T47D (cell line): ENCODE results near the gene PRKCH.
A peak's percentile ranks its signal among the peaks of the same experiment; 100 is the strongest.

Experiments used
- DNase-seq, 2 experiments: peaks; one replicate each; pipeline versions ENCODE4 v3.0.0 to v3.0.0-alpha.2; 2011 to 2012; ENCODE audit warnings: low read depth in 1 of 2, low spot score in 1 of 2
- JUND ChIP-seq: IDR thresholded peaks from 2 replicates; pipeline ENCODE4 v1.6.1; 2012; ENCODE audit warnings: low read depth
- in situ Hi-C: cut with HindIII; loops from 2 replicates; pipeline ENCODE4 v1.10.0; 2016; ENCODE audit warnings: low sequenced_read_pairs, low pct_unique_long_range_greater_than_20kb

PRKCH gene

GRCh38 chr14:61468063-61468825, 146.9 kb downstream of the PRKCH start:
- TF ChIP-seq JUND: no peak
- no peak for DNase-seq
- in situ Hi-C loops: no loop called here

- no peak for TF ChIP-seq JUND
- DNase-seq: no peak
- in situ Hi-C loops: no loop called here
Measured at GRCh38 chr14:61469781-61470180, 148.4 kb downstream of the PRKCH start.

- no peak for TF ChIP-seq JUND
- DNase-seq: peak in 1 of 2 experiments; percentile 52
- in situ Hi-C loops: no loop called here
Measured at GRCh38 chr14:61470261-61470960, 149.0 kb downstream of the PRKCH start.

GRCh38 chr14:61470961-61471293, 149.5 kb downstream of the PRKCH start:
- no peak for DNase-seq
- in situ Hi-C loops: no loop called here
- no peak for TF ChIP-seq JUND

- DNase-seq: no peak
- no peak for TF ChIP-seq JUND
- in situ Hi-C loops: no loop called here
Measured at GRCh38 chr14:61471297-61472005, 150.1 kb downstream of the PRKCH start.

GRCh38 chr14:61472011-61472672, 150.8 kb downstream of the PRKCH start:
- in situ Hi-C loops: no loop called here
- peak in 1 of 2 experiments; percentile 81 for DNase-seq
- no peak for TF ChIP-seq JUND

- TF ChIP-seq JUND: no peak
- in situ Hi-C loops: no loop called here
- no peak for DNase-seq
Measured at GRCh38 chr14:61472801-61473376, 151.5 kb downstream of the PRKCH start.

GRCh38 chr14:61474015-61474414, 152.6 kb downstream of the PRKCH start:
- DNase-seq: no peak
- TF ChIP-seq JUND: no peak
- in situ Hi-C loops: no loop called here

GRCh38 chr14:61474701-61475100, 153.3 kb downstream of the PRKCH start:
- in situ Hi-C loops: no loop called here
- no peak for DNase-seq
- TF ChIP-seq JUND: no peak

- peak; percentile 50 to 77 for DNase-seq
- in situ Hi-C loops: no loop called here
- no peak for TF ChIP-seq JUND
Measured at GRCh38 chr14:61475316-61475715, 153.9 kb downstream of the PRKCH start.

- no peak for TF ChIP-seq JUND
- in situ Hi-C loops: no loop called here
- DNase-seq: no peak
Measured at GRCh38 chr14:61476105-61476753, 154.8 kb downstream of the PRKCH start.
